GM12875 (cell line): Measurements from ENCODE around the gene DND1.
"Not testable (repeated sequence)": the region's sequence is repeated elsewhere in the genome, so short reads cannot be mapped to it uniquely, and the experiment has no call there.

Experiments
- H3K4me3 ChIP-seq: one replicate; pipeline ENCODE4 v1.5.1; 2011; ENCODE audit warnings: low read depth, low read length, control low read depth
- CTCF ChIP-seq: IDR thresholded peaks from 2 replicates; pipeline ENCODE4 v1.5.1; 2011; ENCODE audit warnings: low read depth, mild to moderate bottlenecking, control low read depth, inconsistent platforms, low read length, moderate library complexity, borderline replicate concordance; ENCODE audit not compliant: insufficient read depth

DND1 gene

DNA sequence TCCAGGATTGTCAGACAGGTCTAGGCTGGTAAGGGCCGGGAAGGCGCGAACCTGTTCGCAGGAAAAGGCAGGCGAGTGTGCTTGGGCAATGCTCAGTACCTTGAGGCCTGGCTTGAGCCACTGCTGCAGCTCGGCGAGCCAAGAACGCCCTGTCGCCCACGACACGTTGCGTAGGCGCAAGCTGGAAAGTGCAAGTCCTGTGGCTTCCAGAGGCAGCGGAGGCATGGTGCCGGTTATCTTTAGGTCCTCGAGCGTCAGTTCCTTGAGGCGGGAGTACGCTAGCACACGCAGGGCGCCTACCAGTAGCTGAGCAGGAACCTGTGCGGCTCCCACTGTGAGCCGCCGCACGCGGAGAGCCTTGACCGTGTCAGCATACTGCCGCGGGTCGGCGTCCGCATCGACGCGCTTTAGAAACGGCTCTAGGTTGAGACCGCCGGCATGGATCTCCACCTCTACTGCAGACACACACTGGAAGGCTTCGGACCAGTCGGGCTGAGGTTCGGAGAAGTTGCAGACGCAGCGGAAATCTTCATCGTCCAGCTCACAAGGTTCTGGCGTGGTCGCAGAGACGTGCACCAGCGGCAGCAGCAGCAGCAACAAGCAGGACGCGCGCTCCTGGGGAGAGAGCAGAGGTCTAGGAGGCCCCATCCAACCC lies 40.9 kb downstream of the DND1 start:
- TF ChIP-seq CTCF: 0 out of 2 replicates have a peak, but pooled peaks have one; percentile 5
- H3K4me3 ChIP-seq: peak overlapping the region; percentile 54

DNA sequence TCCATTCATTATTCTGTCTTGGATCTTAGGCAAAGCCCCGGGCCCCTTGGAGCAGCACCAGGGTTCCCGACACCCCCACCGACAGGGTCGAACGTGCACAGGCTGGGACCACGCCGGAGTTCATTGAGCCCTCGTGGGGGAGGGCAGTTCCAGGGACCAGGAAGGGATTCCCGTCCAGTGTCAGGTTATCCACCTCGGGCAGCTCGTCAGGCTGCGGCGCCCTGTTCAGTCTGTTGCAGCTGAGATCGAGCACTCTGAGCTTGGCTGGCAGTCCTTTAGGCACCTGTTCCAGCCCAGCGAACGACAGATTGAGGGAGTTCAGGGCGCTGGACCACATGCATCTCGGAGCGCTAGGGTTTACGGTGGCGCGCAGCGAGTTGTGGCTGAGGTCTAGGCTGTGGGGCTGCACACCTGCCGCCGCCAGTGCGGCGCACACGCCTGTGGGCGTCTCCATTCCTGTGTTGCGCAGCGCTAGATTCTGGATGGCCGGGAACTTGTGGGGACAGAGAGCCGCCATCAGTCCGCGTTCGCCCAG lies 41.5 kb downstream of the DND1 start:
- H3K4me3 ChIP-seq: peak overlapping the region; percentile 54

DNA sequence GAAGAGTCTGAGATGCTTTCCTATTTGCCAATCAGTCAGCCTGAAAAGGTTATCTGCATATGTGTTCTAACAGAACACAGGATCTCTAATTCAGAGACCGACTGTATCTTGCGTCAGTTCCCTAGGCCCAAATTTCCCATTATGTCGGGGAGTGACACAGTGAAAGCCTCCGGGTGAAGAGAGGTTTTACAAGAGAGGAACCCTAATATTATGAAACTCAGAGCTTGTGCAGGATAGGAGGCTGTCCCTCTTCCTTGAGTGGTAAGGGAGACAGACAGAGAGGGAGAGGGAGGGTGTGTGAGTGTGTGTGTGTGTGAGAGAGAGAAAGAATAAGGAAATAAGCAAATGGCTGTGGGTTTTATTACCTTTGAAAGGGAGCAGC lies 42.3 kb downstream of the DND1 start:
- no peak for TF ChIP-seq CTCF
- H3K4me3 ChIP-seq: no peak overlapping the region

More for the DNA sequence above, 41.5 kb downstream of the DND1 start:
- no peak for TF ChIP-seq CTCF

DNA sequence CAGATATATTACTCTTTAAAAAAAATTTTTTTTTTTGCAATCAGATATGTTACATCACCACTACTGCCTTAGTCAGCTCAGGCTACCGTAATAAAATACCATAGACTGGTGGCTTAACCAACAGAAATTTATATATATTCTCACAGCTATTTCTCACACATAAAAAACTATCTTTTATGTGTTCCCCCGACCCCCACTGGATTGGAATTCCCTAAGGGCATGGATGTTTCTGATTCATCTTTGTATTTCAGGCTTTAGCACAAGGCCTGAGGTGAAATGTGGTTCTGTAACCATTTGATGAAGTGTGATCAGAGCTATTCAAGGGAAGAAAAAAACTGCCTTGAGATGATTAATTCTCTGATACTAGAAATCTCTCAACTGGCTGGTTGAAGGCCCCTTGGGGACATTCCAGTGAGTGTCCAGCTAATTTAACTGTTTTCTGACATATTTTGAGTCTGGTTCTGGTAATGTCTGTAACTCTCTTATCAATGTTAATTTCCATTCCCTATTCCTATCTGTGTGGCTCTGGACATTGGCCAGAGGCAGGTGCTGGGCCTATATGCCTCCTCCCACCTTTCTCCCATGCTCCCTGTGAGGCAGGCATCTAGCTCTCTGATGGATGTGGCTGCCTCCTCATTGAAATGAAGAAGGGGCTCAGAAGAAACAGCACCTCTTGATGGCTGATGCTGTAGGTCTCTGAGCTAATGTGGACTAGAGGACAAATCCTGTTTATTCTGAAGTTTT lies 42.9 kb downstream of the DND1 start:
- H3K4me3 ChIP-seq: no peak overlapping the region
- no peak for TF ChIP-seq CTCF

DNA sequence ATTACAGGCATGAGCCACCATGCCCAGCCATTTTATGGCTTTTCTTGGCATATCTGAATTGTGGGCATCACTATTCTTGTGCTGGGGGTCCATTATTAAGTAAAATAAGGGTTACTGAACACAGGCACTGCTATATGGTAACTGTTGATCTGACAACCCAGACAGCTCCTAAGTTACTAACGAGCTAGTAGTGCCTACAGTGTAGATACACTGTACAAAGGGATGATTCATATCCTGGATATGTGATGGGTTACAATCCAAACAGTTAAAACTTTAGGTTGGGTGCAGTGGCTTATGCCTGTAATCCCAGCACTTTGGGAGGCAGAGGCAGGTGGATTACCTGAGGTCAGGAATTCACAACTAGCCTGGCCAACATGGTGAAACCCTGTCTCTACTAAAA lies 44.7 kb downstream of the DND1 start:
- TF ChIP-seq CTCF: no peak
- no peak overlapping the region for H3K4me3 ChIP-seq

GRCh38 chr5:140627972-140628371 lies 45.4 kb downstream of the DND1 start:
- TF ChIP-seq CTCF: no peak
- H3K4me3 ChIP-seq: no peak overlapping the region

DNA sequence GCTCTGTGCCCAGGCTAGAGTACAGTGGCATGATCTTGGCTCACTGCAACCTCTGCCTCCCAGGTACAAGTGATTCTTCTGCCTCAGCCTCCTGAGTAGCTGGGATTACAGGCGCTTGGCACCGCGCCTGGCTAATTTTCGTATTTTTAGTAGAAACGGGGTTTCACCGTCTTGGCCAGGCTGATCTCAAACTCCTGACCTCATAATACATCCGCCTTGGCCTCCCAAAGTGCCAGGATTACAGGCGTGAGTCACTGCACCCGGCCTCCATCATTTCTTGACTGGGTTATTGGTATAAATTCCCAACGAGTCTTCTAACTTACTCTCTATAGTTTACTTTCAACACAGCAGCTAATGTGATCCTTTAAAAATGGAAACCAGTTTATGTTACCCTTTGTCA lies 48.5 kb downstream of the DND1 start:
- H3K4me3 ChIP-seq: not testable (repeated sequence)

- not testable (repeated sequence) for H3K4me3 ChIP-seq
Observed at GRCh38 chr5:140623061-140623460, 50.3 kb downstream of the DND1 start.
